AG04449 (cell line): ENCODE measurements around the gene CFAP99.

ENCODE experiments used
- CTCF ChIA-PET: fragments of 350-600 bp; formaldehyde crosslinking; extraction: SDS; loops from one replicate; lab custom pipeline; 2021; ENCODE audit warnings: antibody characterized with exemption; lab: Yijun Ruan, JAX
- POLR2A ChIA-PET: fragments of 400-600, 350-600 bp; formaldehyde crosslinking; extraction: SDS; loops from one replicate; lab custom pipeline; 2020; ENCODE audit warnings: antibody characterized with exemption, inconsistent platforms; lab: Yijun Ruan, JAX
- DNase-seq: peaks from one replicate; pipeline ENCODE4 v3.0.0-alpha.2; 2010; ENCODE audit warnings: low read depth, low spot score
- H3K4me3 ChIP-seq: 2 replicates; pipeline ENCODE4 v1.5.1; 2011; ENCODE audit warnings: low read depth, mild to moderate bottlenecking, control low read depth, low read length
- TF ChIP-seq, protein P1 (sequence below): IDR thresholded peaks from one replicate; pipeline ENCODE4 v1.5.1; 2011; ENCODE audit warnings: mild to moderate bottlenecking, moderate library complexity, low read length, control low read depth, inconsistent platforms; ENCODE audit not compliant: insufficient read depth; ENCODE audit errors: missing control alignments

Gene CFAP99

DNA sequence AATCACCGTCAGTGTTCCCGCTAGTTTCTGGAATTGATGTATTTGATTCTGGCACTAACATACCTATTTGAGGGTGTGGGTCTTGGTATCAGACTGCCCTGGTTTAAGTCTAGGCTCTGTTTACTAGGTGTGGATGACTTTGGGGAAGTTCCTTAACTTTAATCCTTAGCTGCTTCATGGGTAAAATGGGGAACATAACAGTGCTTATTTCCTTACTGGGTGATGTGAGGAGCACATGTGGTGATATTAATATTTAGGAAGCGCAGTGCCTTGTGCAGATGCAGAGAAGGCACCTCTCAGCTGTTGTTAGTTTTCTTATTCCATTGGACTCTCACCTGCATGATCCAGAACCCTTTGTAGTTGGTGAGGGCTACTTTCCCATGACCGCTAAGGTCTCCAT, 67.2 kb downstream of the CFAP99 start:
- ChIA-PET POLR2A (interaction anchor here (0.7 to 2.0 kb wide), 2 partner anchors 16 to 17 kb away, joined by 3 to 5 read pairs; partner anchors contain the start of gene RNF4), CTCF (interaction anchor here (0.9 kb wide), 1 partner anchor 266 kb away, joined by 3 read pairs; no protein-coding TSS in a partner anchor)
- DNase-seq, result no peak
- TF ChIP-seq, protein P1, sequence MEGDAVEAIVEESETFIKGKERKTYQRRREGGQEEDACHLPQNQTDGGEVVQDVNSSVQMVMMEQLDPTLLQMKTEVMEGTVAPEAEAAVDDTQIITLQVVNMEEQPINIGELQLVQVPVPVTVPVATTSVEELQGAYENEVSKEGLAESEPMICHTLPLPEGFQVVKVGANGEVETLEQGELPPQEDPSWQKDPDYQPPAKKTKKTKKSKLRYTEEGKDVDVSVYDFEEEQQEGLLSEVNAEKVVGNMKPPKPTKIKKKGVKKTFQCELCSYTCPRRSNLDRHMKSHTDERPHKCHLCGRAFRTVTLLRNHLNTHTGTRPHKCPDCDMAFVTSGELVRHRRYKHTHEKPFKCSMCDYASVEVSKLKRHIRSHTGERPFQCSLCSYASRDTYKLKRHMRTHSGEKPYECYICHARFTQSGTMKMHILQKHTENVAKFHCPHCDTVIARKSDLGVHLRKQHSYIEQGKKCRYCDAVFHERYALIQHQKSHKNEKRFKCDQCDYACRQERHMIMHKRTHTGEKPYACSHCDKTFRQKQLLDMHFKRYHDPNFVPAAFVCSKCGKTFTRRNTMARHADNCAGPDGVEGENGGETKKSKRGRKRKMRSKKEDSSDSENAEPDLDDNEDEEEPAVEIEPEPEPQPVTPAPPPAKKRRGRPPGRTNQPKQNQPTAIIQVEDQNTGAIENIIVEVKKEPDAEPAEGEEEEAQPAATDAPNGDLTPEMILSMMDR, result no peak
- no peak overlapping the region for H3K4me3 ChIP-seq

DNA sequence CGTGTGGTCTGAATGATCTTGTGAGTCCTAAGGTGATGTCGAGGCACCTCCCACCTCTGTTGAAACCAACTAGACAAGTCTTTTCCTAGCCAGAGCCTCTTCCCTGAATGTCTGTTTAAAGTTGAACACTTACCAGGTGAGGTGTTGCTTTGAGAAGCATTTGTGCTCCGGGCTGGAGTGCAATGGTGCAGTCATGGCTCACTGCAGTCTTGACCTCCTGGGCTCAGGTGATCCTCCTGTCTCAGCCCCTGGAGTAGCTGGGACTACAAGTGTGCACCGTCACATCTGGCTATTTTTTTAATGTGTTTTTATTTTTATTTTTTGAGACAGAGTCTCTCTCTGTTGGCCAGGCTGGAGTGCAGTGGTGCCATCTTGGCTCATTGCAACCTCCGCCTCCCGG, 68.2 kb downstream of the CFAP99 start:
- TF ChIP-seq, protein P1, result no peak
- ChIA-PET CTCF (no interaction called here), POLR2A (interaction anchor here (0.7 kb wide), 1 partner anchor 17 kb away, joined by 3 read pairs; no protein-coding TSS in a partner anchor)
- no peak for DNase-seq
- no peak overlapping the region for H3K4me3 ChIP-seq

DNA sequence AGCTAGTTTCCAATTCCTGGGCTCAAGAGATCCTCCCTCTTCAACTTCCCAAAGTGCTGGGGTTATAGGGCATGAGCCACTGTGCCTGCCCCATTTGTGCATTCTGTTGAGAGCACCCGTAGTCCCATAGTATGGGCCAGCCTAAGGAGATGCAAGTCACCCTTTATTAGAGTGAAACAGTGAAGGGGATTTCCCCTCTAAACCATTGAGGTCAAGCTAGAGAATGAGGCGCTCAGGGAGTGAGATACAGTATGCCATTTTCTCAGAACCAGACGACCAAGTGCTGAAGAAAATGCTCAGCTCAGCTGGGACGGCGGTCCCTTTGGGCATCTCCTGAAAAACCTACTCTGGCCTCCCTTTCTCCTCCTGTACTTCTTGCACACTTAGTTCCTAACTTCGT, 68.9 kb downstream of the CFAP99 start:
- ChIA-PET POLR2A (no interaction called here), CTCF (no interaction called here)
- TF ChIP-seq, protein P1, result no peak
- DNase-seq, result no peak
- H3K4me3 ChIP-seq, result no peak overlapping the region

DNA sequence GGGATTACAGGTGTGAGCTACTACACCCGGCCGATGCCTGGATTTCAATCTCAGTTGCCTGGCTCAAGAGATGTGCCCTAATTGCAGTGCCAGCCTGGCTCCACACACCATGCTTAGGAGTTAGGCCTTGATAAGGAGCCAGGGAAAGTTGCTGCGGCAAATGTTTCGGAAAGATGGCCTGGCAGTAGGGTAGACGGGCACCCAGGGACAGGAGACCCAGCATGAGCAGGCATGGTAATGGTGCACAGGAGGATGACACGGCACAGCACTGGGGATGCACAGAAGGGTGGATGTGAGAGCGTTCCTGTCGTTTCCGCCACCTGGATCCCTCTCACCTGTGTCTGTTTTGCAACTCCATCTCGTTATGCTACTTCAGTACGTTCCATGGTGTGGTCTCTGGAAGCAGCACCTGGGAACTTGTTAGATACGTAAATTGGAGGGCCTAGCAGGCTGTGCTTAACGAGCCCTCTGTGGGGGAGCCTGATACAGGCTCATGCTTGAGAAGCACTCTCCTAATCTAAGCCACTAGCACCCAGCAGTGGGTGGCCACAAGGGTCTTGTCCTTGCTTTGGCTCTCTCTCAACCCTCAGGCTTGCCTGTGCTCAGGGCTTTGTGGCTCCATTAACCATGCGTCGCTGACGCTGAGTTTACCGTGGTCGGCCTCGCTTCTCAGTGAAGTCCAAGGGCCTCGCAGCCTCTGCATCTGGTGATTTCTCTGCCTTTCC, 70.5 kb downstream of the CFAP99 start:
- DNase-seq, result no peak
- TF ChIP-seq, protein P1, result no peak
- no peak overlapping the region for H3K4me3 ChIP-seq
- POLR2A ChIA-PET, result no interaction called here
- CTCF ChIA-PET, result no interaction called here

DNA sequence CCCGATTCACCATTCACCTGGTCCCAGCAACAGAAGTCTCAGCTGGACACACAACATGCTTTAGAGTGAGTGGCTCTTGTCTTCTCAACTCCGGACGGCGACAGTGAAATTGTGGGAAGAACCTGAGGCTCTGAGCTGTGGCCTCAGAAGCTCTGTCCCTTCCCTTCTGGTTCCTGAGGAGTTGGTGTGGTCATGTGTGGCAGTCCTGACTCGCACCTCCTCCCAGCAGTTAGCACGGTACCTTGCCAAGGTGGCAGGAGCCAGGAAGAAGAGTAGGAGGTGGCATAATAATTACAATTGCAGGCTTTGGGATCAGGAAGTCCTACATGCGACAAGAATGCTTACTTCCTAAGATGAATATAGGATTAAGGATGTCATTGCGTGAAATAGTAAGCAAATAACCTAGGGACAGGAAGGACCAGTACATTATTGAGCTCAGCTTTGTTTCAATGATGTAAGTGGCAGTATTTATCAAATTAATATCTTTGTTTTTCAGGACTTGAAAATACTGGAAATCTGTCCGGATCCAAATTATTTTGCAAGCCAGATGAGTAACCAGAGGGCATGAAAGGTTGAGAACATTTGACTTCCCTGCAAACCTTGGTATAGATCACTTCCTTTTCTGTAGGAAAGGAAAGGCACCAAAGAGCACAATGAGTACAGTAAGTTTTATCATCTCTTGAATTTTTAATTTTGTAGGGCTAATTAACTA, 71.2 kb downstream of the CFAP99 start:
- POLR2A ChIA-PET, result interaction anchor here (1.4 kb wide), 1 partner anchor 21 kb away, joined by 6 read pairs; the partner anchor contains the start of gene RNF4
- CTCF ChIA-PET, result no interaction called here
- DNase-seq, result no peak
- TF ChIP-seq, protein P1, result no peak
- no peak overlapping the region for H3K4me3 ChIP-seq

DNA sequence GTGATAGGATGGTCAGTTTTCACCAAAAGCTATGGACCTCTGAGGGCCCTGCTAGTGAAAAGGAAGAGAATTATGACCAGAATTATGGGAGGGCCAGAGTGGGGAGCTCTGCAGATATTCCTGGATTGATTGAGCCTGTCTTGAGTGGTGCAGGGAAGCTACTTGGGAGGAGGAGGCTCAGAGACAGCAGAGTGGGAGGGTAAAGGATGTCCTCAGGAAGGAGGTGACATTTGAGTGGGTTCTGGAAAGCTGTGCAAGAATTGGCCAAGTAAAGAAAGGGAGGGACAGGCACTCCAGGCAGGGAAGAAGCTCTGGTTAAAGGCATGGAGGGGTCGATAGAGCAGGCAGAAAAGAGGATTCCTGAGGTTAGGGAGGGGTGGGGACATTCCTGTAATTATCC, 74.2 kb downstream of the CFAP99 start:
- no peak overlapping the region for H3K4me3 ChIP-seq
- no peak for DNase-seq
- ChIA-PET CTCF (interaction anchor here (1.4 kb wide), 1 partner anchor 8 kb away, joined by 4 read pairs; no protein-coding TSS in a partner anchor), POLR2A (interaction anchor here (1.6 kb wide), 1 partner anchor 24 kb away, joined by 4 read pairs; the partner anchor contains the start of gene RNF4)
- TF ChIP-seq, protein P1, result no peak
